ENCODE data around the gene MAPK8.
"Not testable (repeated sequence)": the region's sequence is repeated elsewhere in the genome, so short reads cannot be mapped to it uniquely, and the experiment has no call there.

DNA sequence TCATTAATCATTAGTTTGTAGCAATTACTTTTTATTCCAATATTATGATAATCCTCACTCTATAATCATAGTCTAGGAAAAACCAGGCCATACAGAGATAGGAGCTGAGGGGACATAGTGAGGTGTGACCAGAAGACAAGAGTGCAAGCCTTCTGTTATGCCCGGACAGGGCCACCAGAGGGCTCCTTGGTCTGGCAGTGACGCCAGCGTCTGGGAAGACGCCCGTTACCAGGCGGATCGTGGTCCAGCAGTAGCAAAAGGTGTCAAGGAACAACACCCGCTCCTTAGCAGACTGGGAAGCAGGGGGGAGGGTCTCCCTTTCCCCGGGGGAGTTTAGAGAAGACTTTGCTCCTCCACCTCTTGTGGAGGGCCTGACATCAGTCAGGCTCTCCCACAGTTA lies 39.8 kb downstream of the MAPK8 start:
- TF ChIP-seq CTCF (IDR thresholded peaks at IDR 0.05; ENCODE audit: insufficient read depth, low read depth, low read length); EZH2 (IDR thresholded peaks at IDR 0.05; ENCODE audit: insufficient read depth, low read length): not testable (repeated sequence)
